HepG2 (cell line): ENCODE data around the gene SERPINB6. TPM values are rescaled to one million over a fixed set of nuclear protein-coding genes. Genes with fewer than 3 reads are reported as not detected.

Source experiments
- AGO1 ChIP-seq: fragments of 200-400 bp; formaldehyde crosslinking; IDR thresholded peaks from 2 replicates; pipeline ENCODE4 v1.6.1; 2017; ENCODE audit warnings: mild to moderate bottlenecking, low read depth, low read length, moderate library complexity; ENCODE audit not compliant: poor library complexity, severe bottlenecking
- ATM ChIP-seq: fragments of 450-650 bp; IDR thresholded peaks from 2 replicates; pipeline ENCODE4 v1.7.1; 2017; ENCODE audit warnings: mild to moderate bottlenecking, borderline replicate concordance
- FLYWCH1 ChIP-seq: sonication (generic); formaldehyde crosslinking; IDR thresholded peaks from 2 replicates; pipeline ENCODE4 v1.8.1; 2023; ENCODE audit warnings: mild to moderate bottlenecking, missing genetic modification reagents
- FOXC1 ChIP-seq: sonication (generic); formaldehyde crosslinking; IDR thresholded peaks from 2 replicates; pipeline ENCODE4 v1.8.0; 2022; ENCODE audit warnings: mild to moderate bottlenecking, missing genetic modification reagents, borderline replicate concordance
- HHEX ChIP-seq: IDR thresholded peaks from 2 replicates; pipeline ENCODE4 v1.6.1; 2016; ENCODE audit warnings: control low read depth
- JUNB ChIP-seq: sonication (generic); formaldehyde crosslinking; IDR thresholded peaks from 2 replicates; pipeline ENCODE4 v1.8.0; 2022; ENCODE audit warnings: missing genetic modification reagents, mild to moderate bottlenecking, borderline replicate concordance
- KDM3A ChIP-seq: IDR thresholded peaks from 2 replicates; pipeline ENCODE4 v1.6.1; 2018; ENCODE audit warnings: low read depth, missing compliant biosample characterization
- REPIN1 ChIP-seq: sonication (generic); formaldehyde crosslinking; IDR thresholded peaks from 2 replicates; pipeline ENCODE4 v1.8.0; 2022; ENCODE audit warnings: missing genetic modification reagents, low read depth, mild to moderate bottlenecking, borderline replicate concordance
- SOX13 ChIP-seq, 3 experiments: fragments of 450-650 bp in 1 of 3; sonication (generic) in 1 of 3; formaldehyde crosslinking in 1 of 3; IDR thresholded peaks in 2 of 3; conservative IDR thresholded peaks in 1 of 3; 2 replicates each; pipeline versions ENCODE4 v1.5.0 to v1.6.1; 2016 to 2020; ENCODE audit warnings: antibody characterized with exemption in 1 of 3, mild to moderate bottlenecking in 1 of 3, missing compliant biosample characterization in 1 of 3, missing genetic modification reagents in 1 of 3, moderate library complexity in 1 of 3
- TAF15 ChIP-seq: fragments of 200-400 bp; formaldehyde crosslinking; IDR thresholded peaks from one replicate; pipeline ENCODE4 v1.6.1; 2018; ENCODE audit warnings: mild to moderate bottlenecking, low read depth, low read length; ENCODE audit not compliant: poor library complexity, severe bottlenecking
- ZBTB7B ChIP-seq: sonication (generic); formaldehyde crosslinking; IDR thresholded peaks from 2 replicates; pipeline ENCODE4 v1.4.0; 2020; ENCODE audit warnings: missing genetic modification reagents
- ZNF264 ChIP-seq: sonication (generic); formaldehyde crosslinking; IDR thresholded peaks from 2 replicates; pipeline ENCODE4 v1.4.0; 2020; ENCODE audit warnings: missing genetic modification reagents
- ZNF562 ChIP-seq: sonication (generic); formaldehyde crosslinking; IDR thresholded peaks from 2 replicates; pipeline ENCODE4 v1.8.0; 2022; ENCODE audit warnings: missing genetic modification reagents, borderline replicate concordance
- ZNF652 ChIP-seq: IDR thresholded peaks from 2 replicates; pipeline ENCODE4 v1.6.1; 2016; ENCODE audit warnings: low read depth, borderline replicate concordance
- polyA plus RNA-seq, 8 experiments: library from polyadenylated mRNA; depleted of rRNA in 3 of 8; stranded (reverse) in 7 of 8; unstranded in 1 of 8; fragments of >200 nt; fragmentation: Illumina TruSeq in 4 of 8; extraction: Trizol in 4 of 8; gene quantifications; 2 replicates each; pipeline versions ENCODE4 v1.2.1 to v1.2.3, GENCODE V29; 2011 to 2016; ENCODE audit warnings: low read depth in 4 of 8, missing spikeins in 1 of 8, mixed read lengths in 1 of 8; ENCODE audit not compliant: insufficient read depth in 1 of 8
- total RNA-seq, 5 experiments: library from RNA; depleted of rRNA; stranded (reverse); fragments of >200 nt; fragmentation: Illumina TruSeq; extraction: Trizol; gene quantifications; 2 replicates each; pipeline ENCODE4 v1.2.3, GENCODE V29; 2016; ENCODE audit warnings: low read depth in 1 of 5
- TF ChIP-seq, protein P1 (sequence below): sonication (generic); formaldehyde crosslinking; IDR thresholded peaks from 2 replicates; pipeline ENCODE4 v1.8.0; 2022; ENCODE audit warnings: missing genetic modification reagents, mild to moderate bottlenecking, inconsistent platforms, borderline replicate concordance
- TF ChIP-seq, protein P2 (sequence below): sonication (generic); formaldehyde crosslinking; IDR thresholded peaks from 2 replicates; pipeline ENCODE4 v1.4.0; 2020; ENCODE audit warnings: mild to moderate bottlenecking, missing genetic modification reagents
- TF ChIP-seq, protein P3 (sequence below): IDR thresholded peaks from 2 replicates; pipeline ENCODE4 v1.6.1; 2016; ENCODE audit warnings: missing genetic modification reagents, missing compliant biosample characterization
- TF ChIP-seq, protein P4 (sequence below): sonication (generic); formaldehyde crosslinking; IDR thresholded peaks from 2 replicates; pipeline ENCODE4 v1.8.0; 2022; ENCODE audit warnings: missing genetic modification reagents, low read depth, mild to moderate bottlenecking, borderline replicate concordance
- TF ChIP-seq, protein P5 (sequence below): sonication (generic); formaldehyde crosslinking; IDR thresholded peaks from 2 replicates; pipeline ENCODE4 v1.8.0; 2022; ENCODE audit warnings: mild to moderate bottlenecking, missing genetic modification reagents
- TF ChIP-seq, protein P6 (sequence below): sonication (generic); formaldehyde crosslinking; conservative IDR thresholded peaks from 2 replicates; pipeline ENCODE4 v1.8.1; 2023; ENCODE audit warnings: missing genetic modification reagents
- TF ChIP-seq, protein P7 (sequence below): sonication (generic); formaldehyde crosslinking; IDR thresholded peaks from 2 replicates; pipeline ENCODE4 v1.4.0; 2020; ENCODE audit warnings: missing genetic modification reagents, borderline replicate concordance

The SERPINB6 gene
- total and polyA plus RNA-seq, 2 of the 13 experiments (the other 11 are each of a cell fraction or from before 2014, with no cell fraction given) = 38.2 to 61.3 TPM

DNA sequence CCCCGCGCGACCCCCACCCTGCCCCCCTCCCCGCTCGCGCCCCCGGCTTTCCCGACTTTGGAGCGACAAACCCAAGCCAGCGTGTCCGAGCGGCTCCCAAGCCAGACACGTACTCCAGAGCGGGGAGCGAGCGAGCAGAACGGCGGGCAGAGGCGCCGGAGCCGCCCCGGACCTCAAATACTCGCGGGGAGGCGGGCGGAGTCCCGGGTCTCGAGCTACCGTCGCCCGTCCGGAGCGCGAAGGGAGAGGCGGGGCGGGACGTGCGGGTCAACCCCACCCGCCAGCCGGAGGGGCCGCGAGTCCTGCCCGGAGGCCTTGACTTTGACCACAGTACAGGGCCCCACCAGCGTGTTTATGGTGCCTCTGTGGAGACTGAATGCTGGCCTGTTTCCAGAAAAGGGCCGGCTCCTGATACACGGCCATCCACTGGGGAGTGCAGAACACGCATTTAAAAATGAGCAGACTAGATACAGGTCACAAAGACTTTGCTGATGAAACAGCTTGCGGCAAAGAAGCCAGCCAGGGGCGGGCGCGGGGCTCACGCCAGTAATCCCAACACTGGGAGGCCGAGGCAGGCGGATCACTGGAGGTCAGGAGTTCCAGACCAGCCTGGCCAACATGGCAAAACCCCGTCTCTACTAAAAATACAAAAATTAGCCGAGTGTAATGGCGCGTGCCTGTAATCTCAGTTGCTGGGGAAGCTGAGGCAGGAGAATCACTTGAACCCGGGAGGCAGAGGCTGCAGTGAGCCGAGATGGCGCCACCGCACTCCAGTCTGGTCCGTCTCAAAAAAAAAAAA lies at the start of gene SERPINB6 (continued):
- TF ChIP-seq, protein P1, sequence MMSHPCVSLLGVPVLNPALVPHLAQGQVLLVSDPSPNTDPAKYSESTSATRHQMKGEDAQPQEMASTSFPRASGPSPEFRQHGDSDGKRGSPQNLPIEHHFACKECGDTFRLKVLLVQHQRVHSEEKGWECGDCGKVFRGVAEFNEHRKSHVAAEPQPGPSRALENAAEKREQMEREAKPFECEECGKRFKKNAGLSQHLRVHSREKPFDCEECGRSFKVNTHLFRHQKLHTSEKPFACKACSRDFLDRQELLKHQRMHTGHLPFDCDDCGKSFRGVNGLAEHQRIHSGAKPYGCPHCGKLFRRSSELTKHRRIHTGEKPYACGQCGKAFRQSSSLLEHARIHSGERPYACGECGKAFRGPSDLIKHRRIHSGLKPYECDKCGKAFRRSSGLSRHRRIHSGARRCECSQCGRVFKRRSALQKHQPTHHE (CRISPR knock-in tag) = peak; percentile 90; the same call in 1 of the 2 replicates
- TF ChIP-seq SOX13 (IDR thresholded peaks at IDR 0.05) (no peak), SOX13 (CRISPR knock-in tag; conservative IDR thresholded peaks at IDR 0.05 in 1 of 2, IDR thresholded peaks at IDR 0.05 in 1 of 2) (peak in 1 of 2 experiments; percentile 64; a peak in 2 of 4 replicates), ZNF264 (CRISPR knock-in tag) (no peak), KDM3A (CRISPR knock-in tag) (peak; percentile 89), ATM (no peak), JUNB (CRISPR knock-in tag) (no peak), HHEX (no peak), ZBTB7B (CRISPR knock-in tag) (peak; percentile 77; the same call in 1 of the 2 replicates), FOXC1 (0 out of 2 replicates have a peak, but pooled peaks have one; percentile 43), ZNF652 (no peak), ZNF562 (CRISPR knock-in tag) (no peak), AGO1 (no peak), TAF15 (no peak), REPIN1 (CRISPR knock-in tag) (peak; percentile 72; the same call in 1 of the 2 replicates), FLYWCH1 (CRISPR knock-in tag) (0 out of 2 replicates have a peak, but pooled peaks have one; percentile 9)
- TF ChIP-seq, protein P2, sequence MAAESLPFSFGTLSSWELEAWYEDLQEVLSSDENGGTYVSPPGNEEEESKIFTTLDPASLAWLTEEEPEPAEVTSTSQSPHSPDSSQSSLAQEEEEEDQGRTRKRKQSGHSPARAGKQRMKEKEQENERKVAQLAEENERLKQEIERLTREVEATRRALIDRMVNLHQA (CRISPR knock-in tag) = no peak
- TF ChIP-seq, protein P3, sequence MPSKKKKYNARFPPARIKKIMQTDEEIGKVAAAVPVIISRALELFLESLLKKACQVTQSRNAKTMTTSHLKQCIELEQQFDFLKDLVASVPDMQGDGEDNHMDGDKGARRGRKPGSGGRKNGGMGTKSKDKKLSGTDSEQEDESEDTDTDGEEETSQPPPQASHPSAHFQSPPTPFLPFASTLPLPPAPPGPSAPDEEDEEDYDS (CRISPR knock-in tag) = peak; percentile 63; the same call in 1 of the 2 replicates
- TF ChIP-seq, protein P4, sequence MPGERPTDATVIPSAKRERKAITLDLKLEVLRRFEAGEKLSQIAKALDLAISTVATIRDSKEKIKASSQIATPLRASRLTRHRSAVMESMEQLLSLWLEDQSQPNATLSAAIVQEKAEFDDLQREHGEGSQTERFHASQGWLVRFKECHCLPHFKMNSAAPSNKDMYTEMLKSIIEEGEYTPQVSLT = no peak
- TF ChIP-seq, protein P5, sequence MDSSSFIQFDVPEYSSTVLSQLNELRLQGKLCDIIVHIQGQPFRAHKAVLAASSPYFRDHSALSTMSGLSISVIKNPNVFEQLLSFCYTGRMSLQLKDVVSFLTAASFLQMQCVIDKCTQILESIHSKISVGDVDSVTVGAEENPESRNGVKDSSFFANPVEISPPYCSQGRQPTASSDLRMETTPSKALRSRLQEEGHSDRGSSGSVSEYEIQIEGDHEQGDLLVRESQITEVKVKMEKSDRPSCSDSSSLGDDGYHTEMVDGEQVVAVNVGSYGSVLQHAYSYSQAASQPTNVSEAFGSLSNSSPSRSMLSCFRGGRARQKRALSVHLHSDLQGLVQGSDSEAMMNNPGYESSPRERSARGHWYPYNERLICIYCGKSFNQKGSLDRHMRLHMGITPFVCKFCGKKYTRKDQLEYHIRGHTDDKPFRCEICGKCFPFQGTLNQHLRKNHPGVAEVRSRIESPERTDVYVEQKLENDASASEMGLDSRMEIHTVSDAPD (CRISPR knock-in tag) = no peak
- TF ChIP-seq, protein P6, sequence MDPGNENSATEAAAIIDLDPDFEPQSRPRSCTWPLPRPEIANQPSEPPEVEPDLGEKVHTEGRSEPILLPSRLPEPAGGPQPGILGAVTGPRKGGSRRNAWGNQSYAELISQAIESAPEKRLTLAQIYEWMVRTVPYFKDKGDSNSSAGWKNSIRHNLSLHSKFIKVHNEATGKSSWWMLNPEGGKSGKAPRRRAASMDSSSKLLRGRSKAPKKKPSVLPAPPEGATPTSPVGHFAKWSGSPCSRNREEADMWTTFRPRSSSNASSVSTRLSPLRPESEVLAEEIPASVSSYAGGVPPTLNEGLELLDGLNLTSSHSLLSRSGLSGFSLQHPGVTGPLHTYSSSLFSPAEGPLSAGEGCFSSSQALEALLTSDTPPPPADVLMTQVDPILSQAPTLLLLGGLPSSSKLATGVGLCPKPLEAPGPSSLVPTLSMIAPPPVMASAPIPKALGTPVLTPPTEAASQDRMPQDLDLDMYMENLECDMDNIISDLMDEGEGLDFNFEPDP (CRISPR knock-in tag) = no peak
- TF ChIP-seq, protein P7, sequence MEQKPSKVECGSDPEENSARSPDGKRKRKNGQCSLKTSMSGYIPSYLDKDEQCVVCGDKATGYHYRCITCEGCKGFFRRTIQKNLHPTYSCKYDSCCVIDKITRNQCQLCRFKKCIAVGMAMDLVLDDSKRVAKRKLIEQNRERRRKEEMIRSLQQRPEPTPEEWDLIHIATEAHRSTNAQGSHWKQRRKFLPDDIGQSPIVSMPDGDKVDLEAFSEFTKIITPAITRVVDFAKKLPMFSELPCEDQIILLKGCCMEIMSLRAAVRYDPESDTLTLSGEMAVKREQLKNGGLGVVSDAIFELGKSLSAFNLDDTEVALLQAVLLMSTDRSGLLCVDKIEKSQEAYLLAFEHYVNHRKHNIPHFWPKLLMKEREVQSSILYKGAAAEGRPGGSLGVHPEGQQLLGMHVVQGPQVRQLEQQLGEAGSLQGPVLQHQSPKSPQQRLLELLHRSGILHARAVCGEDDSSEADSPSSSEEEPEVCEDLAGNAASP (CRISPR knock-in tag) = peak; percentile 82; the same call in 1 of the 2 replicates
